SK-N-SH treated with all-trans-retinoic acid at 6 μM for 48 hours (cell line): ENCODE measurements around the gene GJA4.

Experiments
- ESRRG ChIP-seq: fragments of 250-450 bp; sonication (Bioruptor Pico); IDR thresholded peaks from 2 replicates; pipeline ENCODE4 v1.6.1; 2021; ENCODE audit warnings: mild to moderate bottlenecking
- OSR1 ChIP-seq: fragments of 250-450 bp; sonication (Bioruptor Pico); IDR thresholded peaks from 2 replicates; pipeline ENCODE4 v1.8.0; 2022; ENCODE audit warnings: moderate library complexity, mild to moderate bottlenecking, inconsistent platforms
- RARB ChIP-seq: fragments of 250-450 bp; sonication (Bioruptor Pico); IDR thresholded peaks from 2 replicates; pipeline ENCODE4 v1.8.0; 2021; ENCODE audit warnings: mild to moderate bottlenecking, moderate library complexity

DNA sequence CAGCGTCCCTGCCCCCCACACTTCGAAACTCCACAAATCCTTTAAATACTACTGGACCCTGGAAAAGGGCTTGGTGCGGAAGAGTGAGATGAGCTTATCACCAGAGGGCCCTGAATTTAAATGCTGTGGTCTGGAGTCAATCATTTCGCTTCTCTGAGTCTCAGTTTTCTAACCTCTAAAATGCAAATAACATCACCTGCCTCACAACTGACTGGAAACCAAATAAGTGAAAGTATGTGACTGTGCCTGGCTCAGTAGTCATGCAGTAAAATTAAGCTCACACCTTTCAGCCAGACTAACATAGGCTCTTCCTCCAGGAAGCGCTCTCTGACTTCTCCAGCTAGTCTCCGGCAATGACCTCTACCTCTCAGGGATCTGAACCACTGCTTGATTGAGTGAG lies 4.2 kb downstream of the GJA4 start:
- TF ChIP-seq ESRRG (CRISPR knock-in tag) (no peak), OSR1 (CRISPR knock-in tag) (no peak), RARB (CRISPR knock-in tag) (no peak)
